UCSD-AML1 (cell line): ENCODE data around the gene CEBPZ.
"Not testable (repeated sequence)": the region's sequence is repeated elsewhere in the genome, so short reads cannot be mapped to it uniquely, and the experiment has no call there.

Experiments
- DNase-seq: peaks from one replicate; lab custom pipeline; 2025; ENCODE audit not compliant: unreplicated experiment; lab: John Stamatoyannopoulos, UW

The CEBPZ gene, protein sequence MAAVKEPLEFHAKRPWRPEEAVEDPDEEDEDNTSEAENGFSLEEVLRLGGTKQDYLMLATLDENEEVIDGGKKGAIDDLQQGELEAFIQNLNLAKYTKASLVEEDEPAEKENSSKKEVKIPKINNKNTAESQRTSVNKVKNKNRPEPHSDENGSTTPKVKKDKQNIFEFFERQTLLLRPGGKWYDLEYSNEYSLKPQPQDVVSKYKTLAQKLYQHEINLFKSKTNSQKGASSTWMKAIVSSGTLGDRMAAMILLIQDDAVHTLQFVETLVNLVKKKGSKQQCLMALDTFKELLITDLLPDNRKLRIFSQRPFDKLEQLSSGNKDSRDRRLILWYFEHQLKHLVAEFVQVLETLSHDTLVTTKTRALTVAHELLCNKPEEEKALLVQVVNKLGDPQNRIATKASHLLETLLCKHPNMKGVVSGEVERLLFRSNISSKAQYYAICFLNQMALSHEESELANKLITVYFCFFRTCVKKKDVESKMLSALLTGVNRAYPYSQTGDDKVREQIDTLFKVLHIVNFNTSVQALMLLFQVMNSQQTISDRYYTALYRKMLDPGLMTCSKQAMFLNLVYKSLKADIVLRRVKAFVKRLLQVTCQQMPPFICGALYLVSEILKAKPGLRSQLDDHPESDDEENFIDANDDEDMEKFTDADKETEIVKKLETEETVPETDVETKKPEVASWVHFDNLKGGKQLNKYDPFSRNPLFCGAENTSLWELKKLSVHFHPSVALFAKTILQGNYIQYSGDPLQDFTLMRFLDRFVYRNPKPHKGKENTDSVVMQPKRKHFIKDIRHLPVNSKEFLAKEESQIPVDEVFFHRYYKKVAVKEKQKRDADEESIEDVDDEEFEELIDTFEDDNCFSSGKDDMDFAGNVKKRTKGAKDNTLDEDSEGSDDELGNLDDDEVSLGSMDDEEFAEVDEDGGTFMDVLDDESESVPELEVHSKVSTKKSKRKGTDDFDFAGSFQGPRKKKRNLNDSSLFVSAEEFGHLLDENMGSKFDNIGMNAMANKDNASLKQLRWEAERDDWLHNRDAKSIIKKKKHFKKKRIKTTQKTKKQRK

DNA sequence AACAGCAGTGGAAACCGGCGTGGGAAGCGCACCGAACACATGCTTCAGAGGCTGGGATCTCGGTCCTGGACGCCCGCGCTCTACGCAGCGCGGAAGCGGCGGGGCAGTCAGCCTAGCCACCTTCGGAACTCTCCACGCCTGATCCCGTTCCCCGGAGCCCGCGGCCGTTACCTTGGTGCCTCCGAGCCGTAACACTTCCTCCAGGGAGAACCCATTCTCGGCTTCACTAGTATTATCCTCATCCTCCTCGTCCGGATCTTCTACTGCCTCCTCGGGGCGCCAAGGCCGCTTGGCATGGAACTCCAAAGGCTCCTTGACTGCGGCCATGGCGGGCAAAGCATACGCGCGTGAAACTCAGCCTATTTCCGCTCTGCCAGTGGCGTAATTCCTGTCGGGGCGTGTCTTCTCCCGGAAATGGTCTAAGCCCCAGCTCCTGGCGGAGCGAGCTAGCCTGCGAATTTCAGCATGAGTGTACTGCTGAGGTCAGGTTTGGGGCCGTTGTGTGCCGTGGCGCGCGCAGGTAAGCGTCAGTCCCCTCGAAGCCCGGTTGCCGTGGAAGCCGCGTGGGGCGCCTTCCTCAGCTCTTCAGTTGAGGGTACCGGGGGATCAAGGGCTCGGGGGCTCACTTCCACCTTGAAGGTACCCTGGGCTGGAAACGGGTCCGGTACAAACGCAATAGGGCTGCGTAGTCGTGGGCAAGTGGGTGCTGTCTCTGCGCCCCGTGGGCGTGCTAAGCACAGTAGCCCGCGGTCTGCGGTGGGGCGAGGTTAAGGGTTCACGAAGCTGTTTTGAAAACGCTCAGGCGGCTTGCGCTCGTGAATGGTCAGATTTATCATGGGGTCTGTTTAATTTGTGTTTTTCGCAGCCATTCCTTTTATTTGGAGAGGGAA is at the start of gene CEBPZ, which contains the start of gene NDUFAF7:
Gene CEBPZ, minus strand, starts transcription at position 356 of the 890 bp plus-strand sequence. Its CDS starts 29 bp downstream, at position 327.
Gene NDUFAF7, plus strand, starts transcription at position 418 of the 890 bp plus-strand sequence. Its CDS starts 48 bp downstream, at position 466.
- peak; percentile 88 for DNase-seq

DNA sequence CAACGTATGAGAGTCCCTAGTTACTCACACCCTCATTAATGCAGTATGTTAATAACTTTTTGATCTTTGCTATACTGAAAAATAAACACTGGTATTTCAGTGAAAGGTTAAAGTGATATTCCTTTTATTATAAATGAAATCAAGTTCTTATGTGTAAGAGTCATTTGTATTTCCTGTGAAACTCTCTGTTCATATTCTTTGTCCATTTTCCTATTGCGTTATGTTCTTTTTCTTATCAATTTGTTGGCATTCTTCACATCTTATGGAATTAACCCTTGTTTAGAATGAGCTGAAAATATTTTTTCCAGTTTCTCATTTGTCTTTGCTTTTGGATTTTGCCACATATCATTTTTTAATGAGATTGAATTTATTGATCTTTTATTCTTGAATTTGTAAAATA is 44.9 kb upstream of the CEBPZ start:
- no peak for DNase-seq

DNA sequence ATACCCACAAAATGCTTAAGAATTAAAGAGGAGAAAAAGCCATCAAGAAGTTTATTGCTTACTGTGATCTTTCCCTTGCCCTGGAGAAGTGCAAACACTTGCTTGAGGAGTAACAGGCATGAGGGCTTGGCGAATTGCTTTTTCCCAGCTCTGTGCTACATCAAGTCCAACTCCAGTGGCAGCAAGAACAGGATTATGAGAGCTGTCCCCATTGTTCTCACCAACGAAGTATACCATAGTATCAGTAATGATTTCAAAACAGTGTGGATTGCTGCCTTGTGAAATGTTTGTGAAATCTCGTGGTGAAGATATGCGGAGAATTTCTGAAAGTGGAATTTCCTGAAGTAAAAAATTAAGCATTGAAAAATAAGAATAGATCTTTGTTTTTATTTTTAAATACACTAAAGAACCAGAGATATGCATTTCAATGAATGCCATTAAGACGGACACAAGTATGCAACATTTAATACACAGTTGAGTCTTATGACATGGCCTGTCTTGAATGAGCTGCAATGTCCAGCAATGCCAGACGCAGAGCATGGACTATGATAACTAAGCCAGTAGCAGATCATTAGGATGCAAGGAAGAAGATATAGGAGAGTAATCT is 43.1 kb upstream of the CEBPZ start:
- no peak for DNase-seq

DNA sequence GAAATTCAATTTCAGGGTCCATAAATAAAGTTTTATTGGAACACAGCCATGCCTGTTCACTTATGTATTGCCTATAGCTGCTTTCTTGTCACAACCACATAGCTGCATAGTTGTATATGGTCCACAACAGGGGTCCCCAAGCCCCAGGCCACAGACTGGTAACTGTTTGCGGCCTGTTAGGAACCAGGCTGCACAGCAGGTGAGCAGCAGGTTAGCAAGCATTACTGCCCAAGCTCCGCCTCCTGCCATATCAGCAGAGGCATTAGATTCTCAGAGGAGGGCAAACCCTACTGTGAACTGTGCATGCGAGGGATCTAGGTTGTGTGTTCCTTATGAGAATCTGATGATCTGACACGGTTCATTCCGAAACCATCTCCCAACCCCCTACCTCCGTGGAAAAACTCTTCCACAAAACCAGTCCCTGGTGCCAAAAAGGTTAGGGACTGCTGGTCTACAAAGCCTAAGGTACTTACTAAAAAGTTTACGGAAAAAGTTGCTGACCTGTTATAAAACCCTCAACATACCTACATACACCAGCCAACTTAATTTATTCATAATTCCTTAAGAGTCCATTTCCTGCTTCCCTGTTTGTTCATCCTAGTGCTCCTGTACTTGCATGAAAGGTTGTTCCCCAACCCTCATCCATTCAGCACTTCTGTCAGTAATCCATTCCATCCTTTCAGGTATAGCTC is 40.1 kb upstream of the CEBPZ start:
- no peak for DNase-seq

DNA sequence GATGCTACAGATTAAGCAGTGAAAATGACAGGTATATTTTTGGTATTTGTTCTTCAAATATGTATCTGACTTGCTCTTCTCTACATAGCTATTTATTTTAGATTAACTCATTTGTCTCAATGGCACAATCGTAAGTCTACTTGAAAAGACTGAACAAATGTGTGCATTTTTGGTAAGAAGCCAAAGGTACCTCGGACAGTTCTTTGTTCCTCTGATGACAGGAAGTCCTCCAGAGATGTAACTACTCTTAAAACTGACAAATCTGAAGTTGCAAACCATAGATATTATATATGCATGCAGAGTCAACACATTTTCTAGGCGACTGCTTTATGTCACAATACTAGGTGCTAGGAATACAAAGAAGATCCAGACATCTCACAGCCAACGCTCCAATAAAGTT is 36.7 kb upstream of the CEBPZ start:
- DNase-seq: no peak

DNA sequence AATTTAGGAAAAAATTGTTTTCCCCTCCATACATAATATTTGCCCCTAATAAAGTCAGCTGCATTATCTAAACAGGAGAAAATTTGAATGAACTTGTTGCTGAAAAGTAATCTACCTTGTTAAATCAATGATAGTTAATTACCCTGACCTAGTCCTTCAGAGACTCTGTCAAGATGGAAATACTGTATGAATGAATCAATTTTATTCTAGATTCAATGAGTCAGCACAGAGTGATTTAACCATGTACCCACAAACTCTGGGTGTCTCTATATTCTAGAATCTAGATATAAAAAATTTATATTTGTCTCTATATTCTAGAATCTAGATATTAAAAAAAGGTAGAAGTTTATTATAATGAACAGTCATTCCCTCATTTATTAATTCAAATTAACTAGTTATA is 36.3 kb upstream of the CEBPZ start:
- DNase-seq: no peak

DNA sequence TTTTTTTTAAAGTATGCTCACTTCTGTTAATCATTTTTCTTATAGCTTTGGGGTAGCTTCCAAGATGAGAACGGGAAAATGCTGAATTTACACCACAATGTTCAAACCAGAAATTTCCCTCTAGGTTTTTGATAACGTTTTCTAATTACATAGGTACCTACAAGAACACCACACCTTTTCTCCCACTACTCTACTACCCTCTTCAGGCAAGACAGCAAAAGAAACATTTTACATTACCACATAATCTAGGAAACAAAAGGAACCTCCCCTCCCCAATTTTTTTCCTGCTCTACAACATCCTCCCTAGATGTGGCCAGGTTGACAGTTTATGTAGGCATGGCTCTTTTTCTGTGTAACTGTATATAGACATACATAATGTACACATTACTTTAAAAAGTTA is 32.4 kb upstream of the CEBPZ start:
- DNase-seq: no peak

DNA sequence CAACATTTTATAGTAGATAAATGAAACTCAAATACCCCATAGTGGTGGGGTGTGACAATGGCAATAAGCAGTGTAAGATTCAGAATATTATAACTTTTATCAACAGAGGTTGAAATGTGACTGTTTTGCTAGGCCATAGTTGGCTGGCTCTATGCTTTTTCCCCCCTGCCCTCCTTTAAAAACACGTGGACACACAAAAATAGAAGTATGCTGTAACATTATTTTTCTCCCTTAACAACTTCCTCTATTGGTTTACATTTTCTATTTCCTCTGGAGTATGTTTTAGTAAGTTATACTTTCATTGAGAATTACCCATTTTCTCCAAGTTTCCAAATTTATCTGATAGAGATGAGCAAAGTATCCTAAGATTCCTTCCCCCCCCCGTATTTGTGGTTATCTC is 31.1 kb upstream of the CEBPZ start:
- DNase-seq: no peak

DNA sequence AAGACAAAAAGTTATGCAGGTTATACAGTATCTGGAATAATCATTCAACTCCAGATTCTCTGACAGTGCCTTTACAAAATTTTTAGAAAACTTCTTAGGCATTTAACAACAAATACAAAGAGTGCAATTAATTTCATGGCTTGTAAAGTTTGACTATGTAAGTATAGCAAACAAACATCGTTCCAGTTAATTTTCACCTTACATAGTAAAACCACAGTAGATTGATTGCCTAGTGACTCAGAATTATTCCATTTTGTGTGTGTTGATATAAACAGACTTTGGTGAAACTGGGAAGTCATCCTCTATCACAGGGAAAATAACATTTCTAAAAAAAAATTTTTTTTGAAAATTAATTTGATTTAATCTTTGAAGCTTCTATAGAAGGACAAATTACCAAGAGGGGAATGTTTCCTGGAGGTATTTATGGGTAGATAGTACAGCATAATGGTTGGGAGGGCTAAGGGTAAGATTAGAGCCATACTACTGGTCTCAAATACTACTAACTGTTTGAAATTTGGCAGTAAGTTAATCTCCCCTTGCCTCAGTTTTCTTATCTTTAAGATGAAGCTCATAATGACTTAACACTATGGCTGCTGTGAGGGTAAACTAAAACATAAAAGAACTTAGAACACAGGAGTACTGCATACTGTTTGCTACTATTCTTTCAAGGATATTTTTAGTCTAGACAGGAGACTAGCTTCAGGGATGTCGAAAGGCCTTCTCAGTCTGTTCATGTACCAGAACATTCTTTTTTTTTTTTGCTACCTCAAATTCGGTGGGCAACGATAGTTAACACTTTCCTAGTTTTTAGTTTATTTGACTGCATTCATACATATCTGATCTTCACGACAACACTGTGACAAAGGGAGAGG is 19.7 kb upstream of the CEBPZ start:
- DNase-seq: no peak

DNA sequence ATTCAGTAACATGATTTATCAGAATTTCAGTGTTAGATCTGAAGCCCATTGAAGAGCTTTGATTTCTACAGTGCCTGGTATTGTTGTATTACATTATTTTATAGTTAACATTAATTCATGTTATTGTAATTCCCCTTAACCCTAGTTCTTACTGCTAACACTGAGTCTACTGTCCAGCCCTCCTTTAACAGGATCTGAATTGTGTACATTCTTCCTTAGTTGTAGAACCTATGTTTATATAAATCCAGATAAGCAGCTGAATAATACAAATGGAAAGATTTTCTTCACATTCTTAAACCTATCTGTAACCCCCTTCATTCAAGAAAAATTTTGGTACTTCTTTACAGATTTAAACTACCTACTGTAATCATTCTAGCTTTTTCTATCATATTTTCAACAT is 14.8 kb upstream of the CEBPZ start:
- no peak for DNase-seq

DNA sequence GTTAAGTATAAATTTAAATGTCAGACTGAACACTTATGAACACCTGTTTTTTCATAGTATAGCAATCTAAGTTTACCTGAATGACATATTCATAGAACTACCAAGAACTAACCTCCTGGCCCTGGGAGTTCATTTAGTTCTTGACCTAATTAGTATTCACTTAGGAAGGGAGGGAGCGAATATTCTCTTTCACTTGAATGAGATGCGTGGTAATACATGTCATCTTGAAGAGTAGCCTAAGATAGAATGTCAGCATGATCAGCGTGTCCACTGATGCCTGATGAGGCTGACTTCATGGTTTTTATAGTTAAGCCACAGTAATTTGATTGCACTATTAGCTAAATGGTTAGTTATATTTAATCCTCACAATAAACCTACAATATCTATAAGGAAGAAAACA is 13.4 kb upstream of the CEBPZ start:
- DNase-seq: no peak

DNA sequence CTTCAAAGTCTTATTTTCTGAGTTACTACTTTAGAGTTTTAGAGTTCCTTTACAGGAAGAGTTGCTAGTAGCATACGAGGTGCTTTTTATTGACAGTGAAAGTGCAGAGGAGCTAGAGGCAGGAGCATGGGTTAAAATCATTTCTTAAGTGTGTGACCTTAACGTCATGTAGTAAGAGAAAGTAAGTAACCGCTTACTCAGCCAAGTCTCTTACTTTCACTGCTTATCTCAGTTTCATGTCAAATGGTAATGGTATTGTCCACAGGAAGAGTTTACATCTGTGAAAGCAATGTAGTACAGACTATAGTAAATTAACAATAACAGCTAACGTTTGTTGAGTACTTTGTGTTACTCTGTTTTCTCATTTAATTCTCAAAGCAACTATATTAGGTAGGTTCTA is 12.6 kb upstream of the CEBPZ start:
- DNase-seq: no peak

DNA sequence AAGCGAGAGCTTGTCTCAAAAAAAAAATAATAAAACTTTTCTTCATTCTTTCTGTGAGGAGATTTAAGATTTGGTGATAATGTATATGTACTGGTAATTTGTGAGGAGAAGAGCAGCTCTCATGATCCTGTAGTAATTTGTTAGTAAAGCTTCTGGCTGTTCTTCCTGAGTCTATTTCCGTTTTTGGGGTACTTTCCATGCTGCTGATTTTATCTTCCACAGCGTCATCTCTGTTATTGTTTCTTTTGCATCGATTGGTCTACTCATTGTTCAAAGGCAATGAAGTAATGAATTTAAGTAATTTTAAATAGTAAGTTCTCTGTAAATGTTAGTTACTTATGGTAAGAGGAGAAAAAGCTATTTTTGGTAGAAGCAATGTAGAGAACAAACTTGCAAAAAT is 12.0 kb upstream of the CEBPZ start:
- DNase-seq: no peak

DNA sequence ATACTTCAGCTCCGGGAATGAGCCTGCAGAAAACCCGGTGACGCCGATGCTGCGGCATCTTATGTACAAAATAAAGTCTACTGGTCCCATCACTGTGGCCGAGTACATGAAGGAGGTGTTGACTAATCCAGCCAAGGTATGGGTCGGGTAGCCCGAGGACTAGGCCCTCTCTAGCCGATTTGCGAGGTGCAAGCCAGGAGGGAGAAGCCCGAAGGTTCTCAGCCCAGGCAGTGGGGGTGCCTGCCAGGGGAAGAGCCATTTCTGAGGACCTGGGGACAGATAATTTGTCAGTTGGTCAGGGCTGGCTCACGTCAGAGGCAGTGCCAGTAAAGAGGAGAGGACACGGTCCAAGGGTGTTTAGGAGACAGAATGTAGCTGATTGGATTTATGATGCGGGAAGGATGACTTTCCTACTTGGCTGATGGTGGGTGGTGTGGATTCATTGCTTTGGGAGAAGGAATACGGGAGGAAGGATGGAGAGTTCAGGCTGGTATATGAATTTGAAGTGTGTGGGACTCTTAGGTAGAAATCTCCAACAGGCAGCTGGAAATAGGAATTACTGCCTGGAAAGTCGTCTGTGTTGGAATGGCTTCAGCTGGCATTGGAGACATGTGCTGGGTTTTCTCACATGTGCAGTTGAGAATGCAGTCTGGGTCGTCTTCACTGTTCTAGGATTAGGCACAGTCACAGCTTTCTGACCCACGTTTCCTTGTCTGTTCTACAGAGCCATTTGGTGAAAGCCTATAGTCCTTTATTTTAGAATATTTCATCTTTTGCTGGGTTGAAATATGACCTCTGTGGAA is 936 bp upstream of the CEBPZ start:
- peak; percentile 40 for DNase-seq

DNA sequence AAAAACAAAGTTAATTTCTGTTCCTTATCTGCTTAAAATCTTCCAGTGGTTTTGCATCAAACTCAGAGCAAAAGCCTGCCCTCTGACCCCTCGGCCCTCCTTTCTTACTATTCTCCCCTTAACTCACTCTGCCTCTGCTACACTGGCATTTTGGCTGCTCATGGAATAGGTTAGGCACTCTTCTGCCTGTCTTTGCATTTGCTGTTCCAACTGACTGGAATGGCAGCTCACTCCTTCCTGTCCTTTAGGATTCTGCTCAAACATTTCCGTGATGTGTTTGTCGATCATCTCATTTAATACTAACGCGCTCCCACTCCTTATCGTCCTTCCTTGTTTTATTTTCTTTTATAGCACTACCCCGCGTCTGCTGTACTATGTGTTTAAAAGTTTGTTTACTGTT is 815 bp downstream of the CEBPZ start:
- DNase-seq: no peak

DNA sequence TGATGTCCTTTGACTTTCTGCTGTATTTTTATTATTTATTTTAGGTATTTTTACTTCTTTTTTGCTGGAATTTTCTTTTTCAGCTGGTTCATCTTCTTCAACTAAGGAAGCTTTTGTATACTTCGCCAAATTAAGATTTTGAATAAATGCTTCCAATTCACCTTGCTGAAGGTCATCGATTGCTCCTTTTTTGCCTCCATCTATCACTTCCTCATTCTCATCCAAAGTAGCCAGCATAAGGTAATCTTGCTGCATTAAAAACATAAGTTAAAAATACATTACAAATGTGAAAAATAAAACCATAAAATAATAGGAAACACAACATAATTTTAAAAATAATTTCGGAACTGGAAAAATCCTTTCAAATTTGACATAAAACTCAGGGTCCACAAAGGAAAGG is 2.6 kb downstream of the CEBPZ start:
- DNase-seq: no peak

DNA sequence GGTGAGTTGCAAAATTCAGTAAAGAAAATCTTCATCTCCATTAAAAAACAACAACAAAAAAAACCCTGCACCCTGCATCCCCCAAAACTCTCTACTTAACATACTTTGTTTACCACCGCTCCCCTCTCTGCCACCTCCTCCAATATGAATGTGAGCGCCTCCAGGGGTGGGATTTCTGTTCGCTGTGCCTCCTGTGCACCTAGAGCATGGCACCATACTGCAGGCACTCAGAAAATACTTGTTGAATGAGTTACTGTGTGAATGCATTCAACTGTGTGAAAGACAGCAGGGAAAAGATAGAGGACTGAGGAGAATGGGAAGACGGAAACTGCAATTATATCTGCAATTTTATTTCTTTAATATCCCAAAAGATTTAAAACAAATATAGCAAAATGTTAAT is 4.5 kb downstream of the CEBPZ start:
- no peak for DNase-seq

DNA sequence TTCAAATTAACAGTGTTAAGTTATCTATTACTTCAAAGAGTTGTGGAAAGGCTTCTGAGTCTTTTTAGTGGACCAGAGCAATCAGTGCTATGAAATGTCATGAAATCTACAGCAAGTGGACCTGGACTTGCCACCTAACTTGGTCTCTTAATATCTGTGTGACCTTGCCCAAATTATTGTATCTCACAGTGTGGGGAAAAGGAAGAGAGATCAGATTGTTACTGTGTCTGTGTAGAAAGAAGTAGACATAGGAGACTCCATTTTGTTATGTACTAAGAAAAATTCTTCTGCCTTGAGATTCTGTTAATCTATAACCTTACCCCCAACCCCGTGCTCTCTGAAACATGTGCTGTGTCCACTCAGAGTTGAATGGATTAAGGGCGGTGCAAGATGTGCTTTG is 6.3 kb downstream of the CEBPZ start:
- DNase-seq: not testable (repeated sequence)
